Cardiac muscle cell (in vitro differentiated cells and primary cell): ENCODE results near the gene NEUROG3. TPM values are rescaled to one million over a fixed set of nuclear protein-coding genes. Genes with fewer than 3 reads are reported as not detected.

Source experiments
- DNase-seq, 2 donors: peaks; one replicate each; pipeline versions ENCODE4 v3.0.0 to v3.0.0-alpha.2; 2010 to 2017; ENCODE audit warnings: low read depth in 1 of 2, low spot score in 1 of 2
- H3K27ac ChIP-seq: fragments of 200-600 bp; sonication (generic); 2 replicates; pipeline ENCODE4 v1.5.1; 2016
- H3K27me3 ChIP-seq: fragments of 200-600 bp; sonication (generic); 2 replicates; pipeline ENCODE4 v1.6.0; 2016; ENCODE audit warnings: control low read depth
- H3K36me3 ChIP-seq: fragments of 200-600 bp; sonication (generic); 2 replicates; pipeline ENCODE4 v1.5.1; 2016; ENCODE audit warnings: control low read depth
- H3K4me1 ChIP-seq: fragments of 200-600 bp; sonication (generic); 2 replicates; pipeline ENCODE4 v1.8.1; 2017; ENCODE audit warnings: low read depth, mild to moderate bottlenecking, mixed run types
- H3K4me3 ChIP-seq: fragments of 200-600 bp; sonication (generic); 2 replicates; pipeline ENCODE4 v1.5.1; 2016; ENCODE audit warnings: mild to moderate bottlenecking
- H3K9me3 ChIP-seq: fragments of 200-600 bp; sonication (generic); 2 replicates; pipeline ENCODE4 v1.5.1; 2017; ENCODE audit warnings: low read depth, mild to moderate bottlenecking, control low read depth
- CTCF ChIP-seq: IDR thresholded peaks from 2 replicates; pipeline ENCODE4 v1.5.1; 2012; ENCODE audit warnings: low read depth, mild to moderate bottlenecking, low read length
- polyA plus RNA-seq: library from polyadenylated mRNA; unstranded; fragments of >200 nt; fragmentation: Nextera tagmentation; extraction: Ambion mirVana; gene quantifications from 2 replicates; pipeline ENCODE4 v1.2.1, GENCODE V29; 2016
- total RNA-seq: library from RNA; depleted of rRNA; stranded (reverse); fragments of >200 nt; gene quantifications from 2 replicates; pipeline ENCODE4 v1.2.3, GENCODE V29; 2016

The NEUROG3 gene
- total and polyA plus RNA-seq, 2 experiments from 2014 or later: not detected

GRCh38 chr10:69577268-69578232, 4.3 kb upstream of the NEUROG3 start:
- Histone ChIP-seq H3K36me3 (no peaks in the 10 kb centered on the region), H3K4me1 (peaks cover 4% of the 10 kb centered on the region), H3K4me3 (no peak overlapping the region)

GRCh38 chr10:69576334-69577011, 3.3 kb upstream of the NEUROG3 start:
- Histone ChIP-seq H3K27me3 (peaks cover 100% of the 10 kb centered on the region), H3K4me1 (peaks cover 4% of the 10 kb centered on the region), H3K4me3 (no peak overlapping the region), H3K9me3 (no peaks in the 10 kb centered on the region), H3K36me3 (no peaks in the 10 kb centered on the region), H3K27ac (no peak overlapping the region)
- TF ChIP-seq CTCF: no peak
- DNase-seq: no peak

More at GRCh38 chr10:69577268-69578232, 4.3 kb upstream of the NEUROG3 start:
- no peaks in the 10 kb centered on the region for H3K9me3 ChIP-seq
- no peak for TF ChIP-seq CTCF
- DNase-seq: no peak
- H3K27me3 ChIP-seq: peaks cover 100% of the 10 kb centered on the region
- H3K27ac ChIP-seq: no peak overlapping the region

GRCh38 chr10:69575164-69575722, 2.0 kb upstream of the NEUROG3 start:
- Histone ChIP-seq H3K4me1 (peaks cover 4% of the 10 kb centered on the region), H3K4me3 (no peak overlapping the region)

GRCh38 chr10:69574571-69574978, 1.4 kb upstream of the NEUROG3 start:
- Histone ChIP-seq H3K27me3 (peaks cover 100% of the 10 kb centered on the region), H3K36me3 (no peaks in the 10 kb centered on the region), H3K4me3 (peak overlapping the region; percentile 7), H3K4me1 (peaks cover 4% of the 10 kb centered on the region), H3K9me3 (no peaks in the 10 kb centered on the region), H3K27ac (no peak overlapping the region)
- TF ChIP-seq CTCF: no peak
- no peak for DNase-seq

More at GRCh38 chr10:69575164-69575722, 2.0 kb upstream of the NEUROG3 start:
- Histone ChIP-seq H3K9me3 (no peaks in the 10 kb centered on the region), H3K36me3 (no peaks in the 10 kb centered on the region), H3K27ac (no peak overlapping the region), H3K27me3 (peaks cover 100% of the 10 kb centered on the region)
- TF ChIP-seq CTCF: no peak
- no peak for DNase-seq
